Measurements from ENCODE around the gene CDC7. TPM values are rescaled to one million over a fixed set of nuclear protein-coding genes. Genes with fewer than 3 reads are reported as not detected.
"Not testable (repeated sequence)": the region's sequence is repeated elsewhere in the genome, so short reads cannot be mapped to it uniquely, and the experiment has no call there.

Gene CDC7
- total RNA-seq, 1 experiment from 2014 or later = 41.6 TPM

GRCh38 chr1:91455896-91456295 is 44.8 kb upstream of the CDC7 start:
- no peaks in the 10 kb centered on the region for H3K79me2 ChIP-seq (ENCODE audit: insufficient read depth, low read length)
- no peaks in the 10 kb centered on the region for H3K27me3 Mint-ChIP-seq (ENCODE audit: low read depth)
- TF ChIP-seq, protein P1, sequence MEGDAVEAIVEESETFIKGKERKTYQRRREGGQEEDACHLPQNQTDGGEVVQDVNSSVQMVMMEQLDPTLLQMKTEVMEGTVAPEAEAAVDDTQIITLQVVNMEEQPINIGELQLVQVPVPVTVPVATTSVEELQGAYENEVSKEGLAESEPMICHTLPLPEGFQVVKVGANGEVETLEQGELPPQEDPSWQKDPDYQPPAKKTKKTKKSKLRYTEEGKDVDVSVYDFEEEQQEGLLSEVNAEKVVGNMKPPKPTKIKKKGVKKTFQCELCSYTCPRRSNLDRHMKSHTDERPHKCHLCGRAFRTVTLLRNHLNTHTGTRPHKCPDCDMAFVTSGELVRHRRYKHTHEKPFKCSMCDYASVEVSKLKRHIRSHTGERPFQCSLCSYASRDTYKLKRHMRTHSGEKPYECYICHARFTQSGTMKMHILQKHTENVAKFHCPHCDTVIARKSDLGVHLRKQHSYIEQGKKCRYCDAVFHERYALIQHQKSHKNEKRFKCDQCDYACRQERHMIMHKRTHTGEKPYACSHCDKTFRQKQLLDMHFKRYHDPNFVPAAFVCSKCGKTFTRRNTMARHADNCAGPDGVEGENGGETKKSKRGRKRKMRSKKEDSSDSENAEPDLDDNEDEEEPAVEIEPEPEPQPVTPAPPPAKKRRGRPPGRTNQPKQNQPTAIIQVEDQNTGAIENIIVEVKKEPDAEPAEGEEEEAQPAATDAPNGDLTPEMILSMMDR (conservative IDR thresholded peaks at IDR 0.05) = no peak
- no peak overlapping the region for H2BK20ac ChIP-seq (ENCODE audit: low read depth, low read length, poor library complexity, severe bottlenecking)
- no peak overlapping the region for H4K91ac ChIP-seq (ENCODE audit: insufficient read length, low read depth, low read length)
- H4K8ac ChIP-seq (replicated peaks; ENCODE audit: insufficient read length, low read depth, low read length) = no peak overlapping the region
- H3K4ac ChIP-seq (ENCODE audit: low read depth, low read length) = no peak overlapping the region
- no CpG with 5 or more reads among the region's 1 CpG for WGBS (ENCODE audit: extremely low coverage, insufficient read length, low lambda C conversion rate)
- H2BK120ac ChIP-seq (ENCODE audit: low read depth, low read length, poor library complexity, severe bottlenecking) = no peak overlapping the region
- no peak overlapping the region for H2AFZ ChIP-seq (ENCODE audit: low read length)
- no peak overlapping the region for H3K56ac ChIP-seq (ENCODE audit: insufficient read length, low read depth, low read length)
- no peaks in the 10 kb centered on the region for H3K9me3 Mint-ChIP-seq
- no peak overlapping the region for H3K4me3 Mint-ChIP-seq
- H2BK12ac ChIP-seq (ENCODE audit: insufficient read length, low read depth, low read length) = no peak overlapping the region
- H3K9me3 ChIP-seq (ENCODE audit: control insufficient read depth, low read depth, low read length) = no peaks in the 10 kb centered on the region
- no peak overlapping the region for H3K4me2 ChIP-seq (ENCODE audit: insufficient read depth, insufficient read length, low read length)
- no peak overlapping the region for H3T11ph ChIP-seq (ENCODE audit: low read length)
- no peaks in the 10 kb centered on the region for H3K27me3 ChIP-seq (ENCODE audit: insufficient read depth, low read length)
- no peak overlapping the region for H3K23ac ChIP-seq (ENCODE audit: insufficient read length, low read depth, low read length)
- no peaks in the 10 kb centered on the region for H3K4me1 ChIP-seq (ENCODE audit: insufficient read depth, low read length)
- H3K14ac ChIP-seq (ENCODE audit: insufficient read depth, low read length) = no peak overlapping the region
- H3K36me3 Mint-ChIP-seq (ENCODE audit: insufficient read depth in 1 of 3, low read depth in 3 of 3) = no peaks in the 10 kb centered on the region
- H4K20me1 ChIP-seq (ENCODE audit: control insufficient read depth, insufficient read depth, insufficient read length) = no peaks in the 10 kb centered on the region
- H3K4me1 Mint-ChIP-seq = no peaks in the 10 kb centered on the region
- H2BK15ac ChIP-seq (ENCODE audit: low read depth, low read length) = no peak overlapping the region
- no peaks in the 10 kb centered on the region for H3K79me1 ChIP-seq (ENCODE audit: insufficient read depth, low read depth, low read length, poor library complexity, severe bottlenecking)
- no peak for DNase-seq
- no peak overlapping the region for H4K5ac ChIP-seq (ENCODE audit: insufficient read length, low read depth, low read length)
- H3K27ac ChIP-seq (ENCODE audit: insufficient read length, low read depth, low read length) = no peak overlapping the region
- no peak overlapping the region for H2AK5ac ChIP-seq (ENCODE audit: insufficient read length, low read length)
- no peak overlapping the region for H3K27ac Mint-ChIP-seq
- H3K9ac ChIP-seq (ENCODE audit: extremely low read depth, insufficient read length, low read length) = no peak overlapping the region
- no peak overlapping the region for H3K18ac ChIP-seq (ENCODE audit: insufficient read length, low read depth, low read length)
- H2BK5ac ChIP-seq (ENCODE audit: insufficient read length, low read length) = no peak overlapping the region
- H3K23me2 ChIP-seq (ENCODE audit: insufficient read length, low read depth, low read length, poor library complexity, severe bottlenecking) = no peaks in the 10 kb centered on the region

DNA sequence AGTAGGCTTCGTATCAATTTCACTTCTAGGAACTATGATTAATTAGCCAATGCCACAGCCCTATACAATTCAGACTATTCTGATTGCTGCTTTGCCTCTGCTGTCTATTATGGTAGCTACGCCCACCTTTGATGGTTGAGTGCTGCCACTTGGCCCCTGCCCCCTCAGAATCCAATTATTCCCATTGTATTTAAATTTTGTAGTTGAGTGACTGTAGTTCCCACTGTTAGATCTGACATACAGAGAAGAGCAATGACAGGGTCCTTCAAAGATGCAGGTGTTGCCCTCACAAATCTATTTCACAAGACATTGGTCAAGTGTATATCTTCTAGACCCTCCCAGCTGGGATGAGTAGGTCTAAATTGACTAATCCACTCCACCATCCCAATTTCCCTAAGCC is 35.3 kb upstream of the CDC7 start:
- not testable (repeated sequence) for H3K27ac Mint-ChIP-seq; H3K27me3 ChIP-seq (ENCODE audit: insufficient read depth, low read length); H3K14ac ChIP-seq (ENCODE audit: insufficient read depth, low read length); H3K23ac ChIP-seq (ENCODE audit: insufficient read length, low read depth, low read length); H3T11ph ChIP-seq (ENCODE audit: low read length); H3K4me3 Mint-ChIP-seq; H3K56ac ChIP-seq (ENCODE audit: insufficient read length, low read depth, low read length); DNase-seq; H2BK20ac ChIP-seq (ENCODE audit: low read depth, low read length, poor library complexity, severe bottlenecking); H3K4me1 ChIP-seq (ENCODE audit: insufficient read depth, low read length); H3K4me2 ChIP-seq (ENCODE audit: insufficient read depth, insufficient read length, low read length); H3K18ac ChIP-seq (ENCODE audit: insufficient read length, low read depth, low read length); H2BK5ac ChIP-seq (ENCODE audit: insufficient read length, low read length); H3K27me3 Mint-ChIP-seq (ENCODE audit: low read depth); H3K79me2 ChIP-seq (ENCODE audit: insufficient read depth, low read length); H2BK120ac ChIP-seq (ENCODE audit: low read depth, low read length, poor library complexity, severe bottlenecking); H2AFZ ChIP-seq (ENCODE audit: low read length); H2BK15ac ChIP-seq (ENCODE audit: low read depth, low read length); H3K4me1 Mint-ChIP-seq; H3K4ac ChIP-seq (ENCODE audit: low read depth, low read length); H4K20me1 ChIP-seq (ENCODE audit: control insufficient read depth, insufficient read depth, insufficient read length); H3K23me2 ChIP-seq (ENCODE audit: insufficient read length, low read depth, low read length, poor library complexity, severe bottlenecking); H3K27ac ChIP-seq (ENCODE audit: insufficient read length, low read depth, low read length); H2BK12ac ChIP-seq (ENCODE audit: insufficient read length, low read depth, low read length); H3K9ac ChIP-seq (ENCODE audit: extremely low read depth, insufficient read length, low read length); H4K5ac ChIP-seq (ENCODE audit: insufficient read length, low read depth, low read length); H2AK5ac ChIP-seq (ENCODE audit: insufficient read length, low read length); H3K79me1 ChIP-seq (ENCODE audit: insufficient read depth, low read depth, low read length, poor library complexity, severe bottlenecking); H3K9me3 ChIP-seq (ENCODE audit: control insufficient read depth, low read depth, low read length); H4K91ac ChIP-seq (ENCODE audit: insufficient read length, low read depth, low read length); H4K8ac ChIP-seq (replicated peaks; ENCODE audit: insufficient read length, low read depth, low read length)
- H3K36me3 Mint-ChIP-seq (ENCODE audit: insufficient read depth in 1 of 3, low read depth in 3 of 3) = peaks cover 11 to 25% (median 15%) of the 10 kb centered on the region in 3 experiments
- no CpG with 5 or more reads among the region's 2 CpGs for WGBS (ENCODE audit: extremely low coverage, insufficient read length, low lambda C conversion rate)
- peaks cover 28 to 35% of the 10 kb centered on the region in 2 experiments for H3K9me3 Mint-ChIP-seq
